Activated CD4-positive, alpha-beta memory T cell treated with anti-CD3 and anti-CD28 coated beads, Interleukin-2, amount 10 ng/mL, durations not matched to agents 7 days and 5 days (primary cell): ENCODE measurements around the gene LRP5. TPM values are rescaled to one million over a fixed set of nuclear protein-coding genes. Genes with fewer than 3 reads are reported as not detected.

Source experiments
- CTCF ChIA-PET: fragments of 350-600 bp; sonication (Branson Sonifier 250); formaldehyde crosslinking; loops from one replicate; lab custom pipeline; 2021; ENCODE audit warnings: antibody characterized with exemption, inconsistent platforms; lab: Charles Lee
- POLR2A ChIA-PET: fragments of 350-600 bp; sonication (Branson Sonifier 250); formaldehyde crosslinking; loops from one replicate; lab custom pipeline; 2021; ENCODE audit warnings: antibody characterized with exemption; lab: Charles Lee
- DNase-seq: peaks from one replicate; pipeline ENCODE4 v3.0.0-alpha.2; 2020
- H3K27ac Mint-ChIP-seq: one replicate; pipeline ENCODE4 v1.8.0; 2021; ENCODE audit warnings: mild to moderate bottlenecking, mixed read lengths
- H3K27me3 Mint-ChIP-seq: one replicate; pipeline ENCODE4 v1.8.0; 2021; ENCODE audit warnings: mixed read lengths
- H3K36me3 Mint-ChIP-seq: one replicate; pipeline ENCODE4 v1.8.0; 2021; ENCODE audit warnings: low read depth, mixed read lengths
- H3K4me1 Mint-ChIP-seq: one replicate; pipeline ENCODE4 v1.8.0; 2021; ENCODE audit warnings: mixed read lengths
- H3K4me3 Mint-ChIP-seq: one replicate; pipeline ENCODE4 v1.8.0; 2021; ENCODE audit warnings: mild to moderate bottlenecking, mixed read lengths
- H3K9me3 Mint-ChIP-seq: one replicate; pipeline ENCODE4 v1.8.0; 2021; ENCODE audit warnings: mixed read lengths
- total RNA-seq, 2 experiments: library from RNA; stranded (reverse); gene quantifications; one replicate each; pipeline ENCODE4 v1.2.3, GENCODE V29; 2021

The LRP5 gene
- total RNA-seq, 2 experiments from 2014 or later = 12.3 to 13.5 TPM

DNA sequence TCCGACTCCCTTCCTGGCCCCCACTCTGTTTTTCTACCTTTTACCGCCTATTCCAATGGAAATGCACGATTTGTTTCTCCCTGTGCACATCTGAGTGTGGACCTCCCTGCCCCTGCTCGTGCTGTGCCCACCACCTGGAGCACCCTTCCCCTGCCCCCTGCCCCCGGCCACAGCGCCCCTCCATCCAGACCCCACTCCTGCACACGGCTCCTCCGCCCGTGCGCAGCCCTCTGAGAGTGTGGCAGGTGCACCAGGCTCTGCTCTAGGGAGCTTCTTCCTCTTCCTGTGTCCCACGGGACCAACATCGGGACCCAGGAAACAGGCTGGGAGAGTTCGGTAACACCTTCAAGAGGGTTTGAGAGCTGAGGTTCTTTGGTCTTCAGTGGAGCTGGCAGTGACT, 62.9 kb downstream of the LRP5 start:
- peaks cover 18% of the 10 kb centered on the region for H3K4me1 Mint-ChIP-seq
- no peak overlapping the region for H3K4me3 Mint-ChIP-seq
- DNase-seq = no peak
- H3K27me3 Mint-ChIP-seq = peaks cover 2% of the 10 kb centered on the region
- H3K9me3 Mint-ChIP-seq = no peaks in the 10 kb centered on the region
- POLR2A ChIA-PET = no interaction called here
- H3K27ac Mint-ChIP-seq = no peak overlapping the region
- no peaks in the 10 kb centered on the region for H3K36me3 Mint-ChIP-seq
- CTCF ChIA-PET = no interaction called here

DNA sequence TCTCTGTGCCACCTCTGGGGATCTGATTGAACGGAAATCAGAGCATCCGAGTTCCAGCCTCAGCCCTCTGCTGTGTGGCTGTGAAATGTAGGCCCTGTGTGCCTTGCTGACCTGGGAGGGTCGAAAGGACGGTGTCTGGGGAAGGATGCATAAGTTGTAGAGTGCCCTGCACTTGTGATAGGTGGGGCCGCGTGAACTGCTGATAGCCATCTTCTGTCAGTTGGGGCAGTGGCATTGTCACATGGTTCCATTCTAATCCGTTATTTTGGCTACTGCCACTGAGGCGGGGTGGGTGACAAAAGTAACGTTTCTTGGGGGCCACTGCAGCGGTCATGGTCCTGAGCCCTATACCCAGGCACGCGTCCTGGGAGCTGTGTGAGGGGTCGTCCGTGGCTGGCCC, 63.4 kb downstream of the LRP5 start:
- no peak for DNase-seq
- Mint-ChIP-seq H3K4me1 (peaks cover 19% of the 10 kb centered on the region), H3K36me3 (no peaks in the 10 kb centered on the region), H3K27ac (no peak overlapping the region), H3K4me3 (no peak overlapping the region), H3K9me3 (no peaks in the 10 kb centered on the region), H3K27me3 (peaks cover 2% of the 10 kb centered on the region)
- POLR2A ChIA-PET = no interaction called here
- CTCF ChIA-PET = no interaction called here

DNA sequence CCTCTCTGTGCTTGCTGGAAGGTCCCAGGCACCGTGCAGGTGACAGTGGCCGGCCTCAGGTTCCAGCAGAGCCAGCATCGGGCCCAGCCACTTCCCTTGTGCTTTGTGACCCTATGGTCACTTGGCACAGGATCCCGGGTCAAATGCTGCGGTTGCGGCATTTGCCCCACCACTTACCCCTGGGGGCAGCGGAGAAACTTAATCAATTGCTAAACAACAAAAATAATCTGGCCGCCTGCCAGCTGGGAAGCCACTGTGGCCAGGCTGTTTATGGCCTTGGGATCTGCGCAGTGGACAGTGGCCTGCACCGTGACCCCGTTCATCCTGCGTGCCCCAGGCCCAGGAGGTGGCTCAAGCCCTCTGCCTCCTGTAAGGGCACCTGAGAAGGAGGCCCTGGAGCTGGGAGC, 65.0 kb downstream of the LRP5 start:
- H3K27me3 Mint-ChIP-seq = peaks cover 2% of the 10 kb centered on the region
- no peak for DNase-seq
- ChIA-PET POLR2A (no interaction called here), CTCF (no interaction called here)
- H3K4me1 Mint-ChIP-seq = peaks cover 31% of the 10 kb centered on the region
- no peak overlapping the region for H3K27ac Mint-ChIP-seq
- H3K4me3 Mint-ChIP-seq = no peak overlapping the region
- no peaks in the 10 kb centered on the region for H3K36me3 Mint-ChIP-seq
- no peaks in the 10 kb centered on the region for H3K9me3 Mint-ChIP-seq

DNA sequence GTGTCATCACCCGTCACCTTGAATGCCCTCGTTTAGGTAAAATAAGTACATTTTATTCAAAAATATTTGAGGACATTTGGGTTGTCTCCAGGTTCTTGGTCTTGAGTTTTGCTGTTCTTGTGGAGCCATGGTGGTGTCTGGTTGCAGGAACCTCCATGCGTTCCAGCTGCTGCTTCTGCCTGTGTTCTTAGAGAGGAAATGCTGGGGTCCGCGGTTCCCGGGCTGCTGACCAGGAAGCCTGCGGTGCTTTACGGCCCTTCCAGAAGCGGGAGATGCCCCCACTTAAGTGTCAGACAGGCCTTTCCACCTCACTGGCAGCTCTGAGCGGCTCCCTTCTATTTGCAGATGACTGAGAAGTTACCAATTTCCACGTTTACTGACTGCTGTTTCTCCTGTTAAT, 66.8 kb downstream of the LRP5 start:
- ChIA-PET POLR2A (no interaction called here), CTCF (no interaction called here)
- H3K4me1 Mint-ChIP-seq = peaks cover 34% of the 10 kb centered on the region
- H3K36me3 Mint-ChIP-seq = no peaks in the 10 kb centered on the region
- H3K9me3 Mint-ChIP-seq = no peaks in the 10 kb centered on the region
- no peak for DNase-seq
- H3K27ac Mint-ChIP-seq = no peak overlapping the region
- peaks cover 2% of the 10 kb centered on the region for H3K27me3 Mint-ChIP-seq
- H3K4me3 Mint-ChIP-seq = no peak overlapping the region

DNA sequence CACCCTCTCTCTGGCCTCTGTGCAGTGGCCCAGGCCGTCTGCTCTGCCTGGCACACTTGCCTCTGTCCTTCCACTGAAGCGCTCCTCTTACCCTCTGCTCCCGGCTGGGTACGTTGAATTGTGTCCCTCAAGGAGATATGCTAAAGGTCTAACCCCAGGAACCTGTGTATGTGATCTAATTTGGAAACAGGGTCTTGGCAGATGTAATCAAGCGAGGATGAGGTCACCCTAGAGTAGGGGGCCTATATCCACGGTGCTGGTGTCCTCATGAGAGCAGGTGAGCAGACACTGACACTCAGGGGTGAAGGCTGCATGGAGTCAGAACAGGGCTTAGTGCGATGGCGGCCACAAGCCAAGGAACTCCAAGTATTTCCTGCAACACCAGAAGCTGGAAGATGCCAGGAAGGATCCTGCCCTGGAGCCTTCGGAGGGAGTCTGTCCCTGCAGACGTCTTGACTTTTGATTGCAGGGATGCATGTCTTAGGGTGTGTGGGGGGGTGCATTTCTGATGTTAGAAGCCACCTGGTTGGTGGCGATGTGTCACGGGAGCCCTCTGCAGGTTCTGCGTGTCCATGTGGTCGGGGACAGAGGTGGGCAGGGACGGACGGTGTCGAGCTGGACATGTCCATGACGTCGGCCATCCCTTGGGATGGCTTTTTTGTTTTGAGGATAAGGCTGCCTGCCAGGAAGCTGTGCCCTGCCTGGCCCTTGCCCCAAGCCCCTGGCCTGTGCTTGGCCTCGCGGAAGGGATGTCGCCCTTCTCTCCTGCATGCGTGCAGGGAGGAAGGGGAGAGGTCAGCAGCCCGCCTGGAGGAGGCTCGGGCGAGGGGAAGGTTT, 68.6 kb downstream of the LRP5 start:
- peak overlapping the region; percentile 36 for H3K27ac Mint-ChIP-seq
- no peak for DNase-seq
- H3K9me3 Mint-ChIP-seq = no peaks in the 10 kb centered on the region
- CTCF ChIA-PET = interaction anchor here (0.7 to 3.8 kb wide), 7 partner anchors 49 to 123 kb away, joined by 3 to 19 read pairs (median 3); no protein-coding TSS in a partner anchor
- H3K27me3 Mint-ChIP-seq = peaks cover 2% of the 10 kb centered on the region
- H3K4me1 Mint-ChIP-seq = peaks cover 34% of the 10 kb centered on the region
- no peak overlapping the region for H3K4me3 Mint-ChIP-seq
- H3K36me3 Mint-ChIP-seq = no peaks in the 10 kb centered on the region
- POLR2A ChIA-PET = interaction anchor here (1.0 to 1.3 kb wide), 2 partner anchors 40 to 53 kb away, joined by 3 to 5 read pairs; no protein-coding TSS in a partner anchor

DNA sequence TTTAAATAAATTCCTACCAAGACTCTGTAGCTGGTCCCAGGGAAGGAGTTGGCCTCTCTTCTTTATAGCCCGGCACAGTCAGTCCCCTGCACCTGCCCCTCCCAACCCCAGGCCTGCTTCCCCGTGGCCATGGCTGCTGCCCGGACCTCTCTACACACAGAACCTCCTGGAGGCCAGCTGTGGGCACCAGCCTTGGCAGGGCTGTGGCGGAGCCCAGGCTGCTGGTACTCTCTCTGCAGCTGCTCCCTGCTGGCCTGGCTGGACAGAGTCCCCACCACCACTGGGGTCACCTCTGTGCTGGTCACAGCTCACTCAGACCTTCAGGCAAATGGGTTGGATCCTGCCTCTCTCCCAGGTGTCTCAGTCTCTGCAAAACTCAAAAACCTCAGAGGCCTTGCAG, 69.3 kb downstream of the LRP5 start:
- Mint-ChIP-seq H3K27me3 (peaks cover 2% of the 10 kb centered on the region), H3K36me3 (no peaks in the 10 kb centered on the region), H3K27ac (peak overlapping the region; percentile 36), H3K4me1 (peaks cover 34% of the 10 kb centered on the region), H3K9me3 (no peaks in the 10 kb centered on the region), H3K4me3 (no peak overlapping the region)
- no peak for DNase-seq
- POLR2A ChIA-PET = interaction anchor here (0.9 to 1.3 kb wide), 2 partner anchors 54 to 111 kb away, joined by 3 read pairs; partner anchors contain the start of gene C11orf24
- CTCF ChIA-PET = interaction anchor here (0.7 to 3.8 kb wide), 5 partner anchors 12 to 124 kb away, joined by 3 to 19 read pairs (median 6); no protein-coding TSS in a partner anchor

DNA sequence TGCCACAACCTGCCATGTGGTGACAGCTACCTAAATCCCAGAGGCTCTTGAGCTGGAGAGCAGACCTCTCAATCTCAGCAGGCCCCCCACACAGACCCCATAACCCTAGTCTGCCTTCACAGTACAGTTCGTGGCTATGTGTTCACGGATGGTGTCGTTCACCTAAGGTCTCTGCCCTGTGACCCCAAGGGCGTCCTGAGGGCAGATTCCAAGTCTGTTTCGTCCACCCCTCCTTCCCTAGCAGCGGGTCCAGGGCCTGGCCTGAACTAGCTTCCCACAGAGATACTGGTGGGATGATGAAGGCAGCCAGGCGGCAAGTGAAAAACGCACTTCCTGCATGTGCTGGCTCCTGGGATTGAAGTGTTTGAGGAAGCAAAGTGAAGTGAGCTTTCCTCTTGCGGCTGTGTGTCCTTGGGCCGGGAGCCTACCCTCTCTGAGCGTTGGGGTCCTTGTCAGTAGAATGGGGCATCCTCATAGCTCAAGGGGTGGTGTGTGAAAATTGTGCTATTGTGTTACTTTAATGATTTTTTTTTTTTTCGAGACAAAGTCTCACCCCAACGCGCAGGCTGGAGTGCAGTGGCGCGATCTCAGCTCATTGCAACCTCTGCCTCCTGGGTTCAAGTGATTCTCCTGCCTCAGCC, 70.1 kb downstream of the LRP5 start:
- Mint-ChIP-seq H3K4me1 (peaks cover 34% of the 10 kb centered on the region), H3K36me3 (no peaks in the 10 kb centered on the region), H3K27me3 (peaks cover 2% of the 10 kb centered on the region), H3K4me3 (no peak overlapping the region), H3K27ac (no peak overlapping the region), H3K9me3 (no peaks in the 10 kb centered on the region)
- CTCF ChIA-PET = interaction anchor here (1.1 to 3.8 kb wide), 5 partner anchors 13 to 172 kb away, joined by 3 to 19 read pairs (median 6); no protein-coding TSS in a partner anchor
- no peak for DNase-seq
- POLR2A ChIA-PET = interaction anchor here (0.9 kb wide), 1 partner anchor 111 kb away, joined by 3 read pairs; the partner anchor contains the start of gene C11orf24

DNA sequence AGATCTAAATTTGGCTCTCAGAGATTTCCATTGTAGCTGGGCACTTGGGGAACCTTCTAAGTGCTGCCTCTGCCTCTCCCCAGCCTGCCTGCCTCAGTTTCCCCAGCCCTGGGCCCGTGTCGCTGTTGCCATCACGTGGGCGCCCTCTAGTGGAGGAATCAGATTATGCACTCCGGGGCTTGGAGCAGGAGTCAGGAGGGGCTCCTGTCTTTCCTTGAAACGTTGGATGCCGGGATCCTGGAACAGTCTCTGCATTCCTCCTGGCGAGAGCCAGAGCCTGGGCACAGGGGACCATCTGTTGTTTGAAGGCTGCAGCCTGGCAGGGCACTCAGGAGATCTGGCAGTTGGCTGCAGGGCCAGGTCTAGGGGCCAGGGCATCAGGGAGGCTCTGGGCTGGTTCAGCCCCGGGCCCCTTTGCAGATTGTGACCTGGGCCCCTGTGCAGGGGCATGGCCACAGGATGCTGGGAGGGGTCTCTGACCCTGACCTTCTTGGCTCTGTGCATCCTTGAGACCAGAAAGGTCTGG, 71.6 kb downstream of the LRP5 start:
- H3K27ac Mint-ChIP-seq = no peak overlapping the region
- H3K4me1 Mint-ChIP-seq = peaks cover 34% of the 10 kb centered on the region
- H3K27me3 Mint-ChIP-seq = peaks cover 2% of the 10 kb centered on the region
- ChIA-PET POLR2A (no interaction called here), CTCF (interaction anchor here (0.8 to 3.8 kb wide), 4 partner anchors 84 to 126 kb away, joined by 3 to 19 read pairs (median 4); partner anchors contain the start of gene C11orf24)
- no peaks in the 10 kb centered on the region for H3K36me3 Mint-ChIP-seq
- H3K4me3 Mint-ChIP-seq = no peak overlapping the region
- DNase-seq = peak; percentile 67
- no peaks in the 10 kb centered on the region for H3K9me3 Mint-ChIP-seq

DNA sequence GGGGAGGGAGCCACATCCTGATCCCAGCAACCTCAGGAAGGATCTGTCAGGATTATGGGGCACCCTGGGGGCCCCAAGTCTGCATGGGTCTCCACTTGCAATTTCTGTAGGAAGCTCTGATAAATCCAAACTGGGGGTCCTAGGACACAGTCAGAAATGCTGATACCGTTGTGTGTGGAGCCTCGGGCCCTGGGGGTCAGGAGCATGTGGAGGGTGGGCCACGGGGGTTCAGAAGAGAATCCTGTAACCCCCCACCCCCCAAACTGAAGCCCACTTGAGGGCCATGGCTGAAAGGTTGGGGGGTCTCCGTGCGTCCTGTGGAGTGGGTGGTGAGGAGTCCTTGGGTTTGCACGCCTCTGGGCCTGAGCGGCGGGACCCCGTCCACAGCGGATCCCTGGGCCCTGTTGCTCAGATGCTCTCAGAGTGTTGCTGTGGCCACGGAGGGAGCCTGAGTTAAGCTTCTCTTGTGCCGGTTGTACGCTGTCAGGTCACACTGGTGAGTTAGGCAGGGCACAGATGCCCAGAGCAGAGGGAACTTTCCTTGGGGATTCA, 72.2 kb downstream of the LRP5 start:
- no peak for DNase-seq
- H3K9me3 Mint-ChIP-seq = no peaks in the 10 kb centered on the region
- H3K4me1 Mint-ChIP-seq = peaks cover 31% of the 10 kb centered on the region
- no peak overlapping the region for H3K4me3 Mint-ChIP-seq
- no peak overlapping the region for H3K27ac Mint-ChIP-seq
- H3K36me3 Mint-ChIP-seq = no peaks in the 10 kb centered on the region
- ChIA-PET POLR2A (interaction anchor here (0.6 kb wide), 1 partner anchor 534 kb away, joined by 3 read pairs; no protein-coding TSS in a partner anchor), CTCF (interaction anchor here (0.8 to 3.8 kb wide), 3 partner anchors 85 to 127 kb away, joined by 3 to 19 read pairs (median 4); no protein-coding TSS in a partner anchor)
- H3K27me3 Mint-ChIP-seq = peaks cover 2% of the 10 kb centered on the region

DNA sequence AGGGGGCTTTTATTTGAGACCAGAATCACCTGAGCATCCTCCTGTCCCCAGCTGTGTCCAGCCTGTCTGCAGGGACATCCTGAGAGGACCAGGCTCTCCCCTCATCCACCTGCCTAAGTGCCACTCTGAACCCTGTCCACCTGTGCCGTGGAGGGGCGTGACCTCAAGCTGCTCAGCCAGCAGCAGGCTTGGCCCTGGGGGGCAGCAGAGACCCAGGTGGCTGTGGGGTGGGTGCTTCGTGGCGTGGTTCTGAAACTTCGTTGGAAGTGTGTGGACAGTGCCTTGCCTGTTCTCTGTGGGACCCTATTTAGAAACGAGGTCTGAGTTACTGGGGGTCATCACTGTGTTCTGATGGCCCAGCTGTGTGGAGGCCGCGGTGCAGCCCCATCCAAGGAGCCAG, 72.7 kb downstream of the LRP5 start:
- Mint-ChIP-seq H3K4me3 (no peak overlapping the region), H3K4me1 (peaks cover 25% of the 10 kb centered on the region), H3K27ac (no peak overlapping the region), H3K36me3 (no peaks in the 10 kb centered on the region), H3K27me3 (peaks cover under 1% of the 10 kb centered on the region), H3K9me3 (no peaks in the 10 kb centered on the region)
- POLR2A ChIA-PET = interaction anchor here (0.6 kb wide), 1 partner anchor 534 kb away, joined by 3 read pairs; no protein-coding TSS in a partner anchor
- no peak for DNase-seq
- CTCF ChIA-PET = interaction anchor here (0.8 to 3.8 kb wide), 3 partner anchors 85 to 128 kb away, joined by 3 to 19 read pairs (median 4); no protein-coding TSS in a partner anchor

DNA sequence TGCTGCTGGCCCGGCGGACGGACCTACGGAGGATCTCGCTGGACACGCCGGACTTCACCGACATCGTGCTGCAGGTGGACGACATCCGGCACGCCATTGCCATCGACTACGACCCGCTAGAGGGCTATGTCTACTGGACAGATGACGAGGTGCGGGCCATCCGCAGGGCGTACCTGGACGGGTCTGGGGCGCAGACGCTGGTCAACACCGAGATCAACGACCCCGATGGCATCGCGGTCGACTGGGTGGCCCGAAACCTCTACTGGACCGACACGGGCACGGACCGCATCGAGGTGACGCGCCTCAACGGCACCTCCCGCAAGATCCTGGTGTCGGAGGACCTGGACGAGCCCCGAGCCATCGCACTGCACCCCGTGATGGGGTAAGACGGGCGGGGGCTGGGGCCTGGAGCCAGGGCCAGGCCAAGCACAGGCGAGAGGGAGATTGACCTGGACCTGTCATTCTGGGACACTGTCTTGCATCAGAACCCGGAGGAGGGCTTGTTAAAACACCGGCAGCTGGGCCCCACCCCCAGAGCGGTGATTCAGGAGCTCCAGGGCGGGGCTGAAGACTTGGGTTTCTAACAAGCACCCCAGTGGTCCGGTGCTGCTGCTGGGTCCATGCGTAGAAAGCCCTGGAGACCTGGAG, 74.1 kb downstream of the LRP5 start:
- CTCF ChIA-PET = no interaction called here
- no peak for DNase-seq
- Mint-ChIP-seq H3K4me1 (peaks cover 12% of the 10 kb centered on the region), H3K27me3 (no peaks in the 10 kb centered on the region), H3K4me3 (no peak overlapping the region), H3K36me3 (no peaks in the 10 kb centered on the region), H3K27ac (no peak overlapping the region), H3K9me3 (no peaks in the 10 kb centered on the region)
- POLR2A ChIA-PET = no interaction called here

DNA sequence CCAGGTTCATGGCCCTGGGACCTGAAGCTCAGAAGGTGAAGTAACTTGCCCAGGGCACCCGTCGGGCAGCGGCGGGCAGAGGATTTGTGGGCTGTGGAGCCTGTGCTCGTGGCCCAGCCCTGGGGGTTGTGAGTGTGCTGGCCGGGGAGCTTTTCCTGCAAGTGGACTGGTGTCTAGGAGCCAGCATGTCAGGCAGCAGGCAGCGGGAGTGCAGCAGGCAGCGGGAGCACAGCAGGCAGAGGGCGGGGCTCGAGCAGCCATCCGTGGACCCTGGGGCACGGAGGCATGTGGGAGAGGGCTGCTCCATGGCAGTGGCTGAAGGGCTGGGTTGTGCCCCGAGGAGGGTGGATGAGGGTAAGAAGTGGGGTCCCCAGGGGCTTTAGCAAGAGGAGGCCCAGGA, 75.4 kb downstream of the LRP5 start:
- POLR2A ChIA-PET = no interaction called here
- no peak overlapping the region for H3K4me3 Mint-ChIP-seq
- H3K27ac Mint-ChIP-seq = no peak overlapping the region
- CTCF ChIA-PET = interaction anchor here (0.8 kb wide), 1 partner anchor 72 kb away, joined by 3 read pairs; the partner anchor contains the start of gene PPP6R3
- H3K4me1 Mint-ChIP-seq = peaks cover 1% of the 10 kb centered on the region
- H3K9me3 Mint-ChIP-seq = no peaks in the 10 kb centered on the region
- DNase-seq = no peak
- H3K27me3 Mint-ChIP-seq = no peaks in the 10 kb centered on the region
- no peaks in the 10 kb centered on the region for H3K36me3 Mint-ChIP-seq
